HEK293 (cell line): ENCODE results near the gene SF1.

Experiments
- BCL11A ChIP-seq: fragments of 450-650 bp; formaldehyde crosslinking; IDR thresholded peaks from 2 replicates; pipeline ENCODE4 v1.5.1; 2016; ENCODE audit warnings: low read depth, missing biosample characterization, missing genetic modification characterization
- BCL11B ChIP-seq: fragments of 450-650 bp; formaldehyde crosslinking; IDR thresholded peaks from 2 replicates; pipeline ENCODE4 v1.5.1; 2016; ENCODE audit warnings: low read depth, missing biosample characterization, missing genetic modification characterization
- GLIS2 ChIP-seq: fragments of 450-650 bp; formaldehyde crosslinking; IDR thresholded peaks from 2 replicates; pipeline ENCODE4 v1.5.1; 2016; ENCODE audit warnings: missing biosample characterization, missing genetic modification characterization
- INSM2 ChIP-seq: fragments of 450-650 bp; formaldehyde crosslinking; IDR thresholded peaks from 2 replicates; pipeline ENCODE4 v1.5.1; 2016; ENCODE audit warnings: missing biosample characterization, missing genetic modification characterization
- RBAK ChIP-seq: fragments of 450-650 bp; formaldehyde crosslinking; IDR thresholded peaks from 2 replicates; pipeline ENCODE4 v1.5.1; 2016; ENCODE audit warnings: missing biosample characterization, missing genetic modification characterization
- SP2 ChIP-seq: fragments of 450-650 bp; formaldehyde crosslinking; IDR thresholded peaks from 2 replicates; pipeline ENCODE4 v1.5.1; 2016; ENCODE audit warnings: missing biosample characterization, missing genetic modification characterization
- SP7 ChIP-seq: fragments of 450-650 bp; formaldehyde crosslinking; IDR thresholded peaks from 2 replicates; pipeline ENCODE4 v1.5.1; 2016; ENCODE audit warnings: missing biosample characterization, missing genetic modification characterization
- ZBTB26 ChIP-seq: fragments of 450-650 bp; formaldehyde crosslinking; optimal IDR thresholded peaks from 2 replicates; pipeline ENCODE3; 2016; ENCODE audit warnings: missing biosample characterization, mild to moderate bottlenecking, missing genetic modification characterization
- ZBTB49 ChIP-seq: fragments of 450-650 bp; formaldehyde crosslinking; IDR thresholded peaks from 2 replicates; pipeline ENCODE4 v1.5.1; 2016; ENCODE audit warnings: missing biosample characterization, missing genetic modification characterization, low read depth
- ZBTB8A ChIP-seq: fragments of 450-650 bp; formaldehyde crosslinking; IDR thresholded peaks from 2 replicates; pipeline ENCODE4 v1.5.1; 2016; ENCODE audit warnings: missing biosample characterization, missing genetic modification characterization
- ZNF138 ChIP-seq: fragments of 450-650 bp; formaldehyde crosslinking; IDR thresholded peaks from 2 replicates; pipeline ENCODE4 v1.5.1; 2016; ENCODE audit warnings: missing biosample characterization, missing genetic modification characterization, borderline replicate concordance
- ZNF140 ChIP-seq: fragments of 450-650 bp; formaldehyde crosslinking; IDR thresholded peaks from 2 replicates; pipeline ENCODE4 v1.5.1; 2016; ENCODE audit warnings: missing biosample characterization, missing genetic modification characterization
- ZNF18 ChIP-seq: fragments of 450-650 bp; formaldehyde crosslinking; IDR thresholded peaks from 2 replicates; pipeline ENCODE4 v1.5.1; 2016; ENCODE audit warnings: missing biosample characterization, missing genetic modification characterization
- ZNF19 ChIP-seq: fragments of 450-650 bp; formaldehyde crosslinking; IDR thresholded peaks from 2 replicates; pipeline ENCODE4; 2016; ENCODE audit warnings: missing biosample characterization, missing genetic modification characterization, low read depth
- ZNF211 ChIP-seq: fragments of 450-650 bp; formaldehyde crosslinking; IDR thresholded peaks from 2 replicates; pipeline ENCODE4 v1.5.1; 2016; ENCODE audit warnings: low read depth, missing biosample characterization, missing genetic modification characterization
- ZNF274 ChIP-seq, 2 experiments: fragments of 200-500 bp in 1 of 2; fragments of 450-650 bp in 1 of 2; sonication (Bioruptor generic) in 1 of 2; formaldehyde crosslinking in 1 of 2; IDR thresholded peaks; 2 replicates each; pipeline versions ENCODE4 v1.5.1 to v1.6.1; 2014 to 2016; ENCODE audit warnings: borderline replicate concordance in 1 of 2, inconsistent platforms in 1 of 2, low read length in 1 of 2, missing biosample characterization in 1 of 2, missing genetic modification characterization in 1 of 2
- ZNF302 ChIP-seq: fragments of 450-650 bp; formaldehyde crosslinking; IDR thresholded peaks from 2 replicates; pipeline ENCODE4 v1.5.1; 2016; ENCODE audit warnings: missing biosample characterization, missing genetic modification characterization, low read depth
- ZNF37A ChIP-seq: fragments of 450-650 bp; IDR thresholded peaks from 2 replicates; pipeline ENCODE4 v1.5.1; 2018; ENCODE audit warnings: missing biosample characterization, missing genetic modification characterization
- ZNF514 ChIP-seq: fragments of 450-650 bp; formaldehyde crosslinking; IDR thresholded peaks from 2 replicates; pipeline ENCODE4 v1.5.1; 2016; ENCODE audit warnings: missing biosample characterization, missing genetic modification characterization
- ZNF518A ChIP-seq: fragments of 450-650 bp; formaldehyde crosslinking; conservative IDR thresholded peaks from 2 replicates; pipeline ENCODE4 v1.5.1; 2016; ENCODE audit warnings: low read depth, missing biosample characterization, missing genetic modification characterization
- ZNF529 ChIP-seq: fragments of 450-650 bp; formaldehyde crosslinking; IDR thresholded peaks from 2 replicates; pipeline ENCODE4 v1.5.1; 2017; ENCODE audit warnings: missing genetic modification characterization, missing biosample characterization; ENCODE audit not compliant: insufficient replicate concordance
- ZNF548 ChIP-seq: fragments of 450-650 bp; formaldehyde crosslinking; IDR thresholded peaks from 2 replicates; pipeline ENCODE4 v1.5.1; 2016; ENCODE audit warnings: missing biosample characterization, missing genetic modification characterization
- ZNF623 ChIP-seq: fragments of 450-650 bp; formaldehyde crosslinking; IDR thresholded peaks from 2 replicates; pipeline ENCODE4 v1.5.1; 2016; ENCODE audit warnings: missing biosample characterization, missing genetic modification characterization
- ZNF654 ChIP-seq: fragments of 450-650 bp; formaldehyde crosslinking; IDR thresholded peaks from 2 replicates; pipeline ENCODE4 v1.5.1; 2016; ENCODE audit warnings: low read depth, missing biosample characterization, missing genetic modification characterization
- ZNF707 ChIP-seq: fragments of 450-650 bp; formaldehyde crosslinking; IDR thresholded peaks from 2 replicates; pipeline ENCODE4 v1.5.1; 2016; ENCODE audit warnings: missing biosample characterization, missing genetic modification characterization

The SF1 gene

GRCh38 chr11:64743591-64744543, 34.5 kb downstream of the SF1 start, which contains the start of gene RASGRP2 (continued):
- TF ChIP-seq ZNF707 (no peak), INSM2 (tag by site-specific recombination) (peak; percentile 28; the same call in 1 of the 2 replicates), RBAK (no peak), ZNF18 (tag by site-specific recombination) (peak; percentile 84), ZNF302 (tag by site-specific recombination) (no peak), ZBTB26 (tag by site-specific recombination) (peak; percentile 69), GLIS2 (peak; percentile 82), ZNF654 (tag by site-specific recombination) (peak; percentile 58), ZNF19 (tag by site-specific recombination) (no peak), ZNF623 (no peak), ZNF514 (tag by site-specific recombination) (no peak), ZNF518A (tag by site-specific recombination) (no peak), ZNF548 (no peak), ZBTB49 (no peak), BCL11B (peak; percentile 88), ZNF274 (IDR thresholded peaks at IDR 0.05; ENCODE audit: low read length) (no peak), ZNF274 (tag by site-specific recombination; IDR thresholded peaks at IDR 0.05; ENCODE audit: borderline replicate concordance) (no peak), BCL11A (tag by site-specific recombination) (peak; percentile 97), ZNF211 (no peak), ZNF140 (tag by site-specific recombination) (no peak), ZBTB8A (tag by site-specific recombination) (no peak), ZNF138 (tag by site-specific recombination) (no peak), SP2 (peak; percentile 30; the same call in 1 of the 2 replicates), ZNF37A (no peak), SP7 (tag by site-specific recombination) (no peak), ZNF529 (tag by site-specific recombination) (no peak)
